ENCODE measurements around the gene DDX1.
"Not testable (repeated sequence)": the region's sequence is repeated elsewhere in the genome, so short reads cannot be mapped to it uniquely, and the experiment has no call there.

The DDX1 gene

GRCh38 chr2:15617778-15618448, 26.2 kb downstream of the DDX1 start:
- DNase-seq = no peak

GRCh38 chr2:15618449-15618855, 26.8 kb downstream of the DDX1 start:
- no peak for DNase-seq

- no peak for DNase-seq
Observed at GRCh38 chr2:15619076-15619475, 27.4 kb downstream of the DDX1 start.

- DNase-seq = no peak
Observed at GRCh38 chr2:15619510-15619909, 27.8 kb downstream of the DDX1 start.

DNA sequence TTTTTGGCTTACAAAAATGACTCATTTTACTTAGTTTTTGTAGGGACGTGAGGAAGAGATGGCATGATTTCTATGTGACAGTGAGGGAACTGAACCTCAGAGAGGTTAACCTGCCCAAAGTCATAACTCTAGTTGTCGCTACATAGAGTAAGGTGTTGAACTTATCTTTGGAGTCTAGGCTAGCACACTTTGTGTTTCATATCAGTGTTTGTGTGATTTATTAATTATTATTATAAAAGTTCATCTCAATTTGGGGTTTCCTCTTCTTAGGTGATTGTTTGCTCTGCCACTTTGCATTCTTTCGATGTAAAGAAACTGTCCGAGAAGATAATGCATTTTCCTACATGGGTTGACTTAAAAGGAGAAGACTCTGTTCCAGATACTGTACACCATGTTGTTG, 28.3 kb downstream of the DDX1 start:
- DNase-seq = no peak

DNA sequence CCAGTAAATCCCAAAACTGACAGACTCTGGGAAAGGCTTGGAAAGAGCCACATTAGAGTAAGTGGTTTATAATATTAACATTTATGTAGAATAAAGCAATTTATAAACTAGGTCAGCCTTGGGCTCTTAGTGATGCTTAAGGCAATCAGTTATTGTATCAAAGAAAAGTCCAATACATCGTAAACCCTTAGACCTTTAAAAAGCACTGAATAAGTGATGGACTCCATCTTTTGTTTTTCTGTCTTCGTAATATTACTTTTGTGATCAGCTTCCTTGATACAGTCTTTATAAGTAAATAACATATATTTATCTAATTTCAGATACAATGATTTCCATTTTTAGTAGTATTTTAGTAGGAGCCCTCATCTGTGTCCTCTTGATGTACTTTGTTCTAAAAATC, 28.7 kb downstream of the DDX1 start:
- no peak for DNase-seq

GRCh38 chr2:15620857-15621471, 29.3 kb downstream of the DDX1 start:
- DNase-seq = no peak

GRCh38 chr2:15621472-15621870, 29.8 kb downstream of the DDX1 start:
- DNase-seq = not testable (repeated sequence)

DNA sequence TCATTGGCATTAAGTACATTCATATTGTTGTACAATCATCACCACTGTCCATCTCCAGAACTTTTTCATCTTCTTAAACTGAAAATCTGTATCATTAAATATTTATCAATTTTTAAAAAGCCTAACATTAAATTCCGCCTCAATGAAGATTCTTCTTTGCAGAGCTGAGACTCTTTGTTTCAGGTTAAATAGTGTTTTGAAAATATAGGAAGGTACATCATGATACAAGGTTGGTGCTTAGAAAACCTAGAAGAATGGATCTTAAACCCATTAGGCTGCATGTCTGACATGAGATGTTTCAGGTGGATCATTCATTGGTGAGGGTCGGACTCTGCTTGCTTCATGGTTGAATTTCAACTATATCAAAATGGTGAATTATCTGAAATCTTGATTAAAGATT, 30.5 kb downstream of the DDX1 start:
- no peak for DNase-seq

- DNase-seq = no peak
Observed at GRCh38 chr2:15622614-15623480, 31.2 kb downstream of the DDX1 start.

- DNase-seq = no peak
Observed at GRCh38 chr2:15623481-15623796, 31.8 kb downstream of the DDX1 start.

GRCh38 chr2:15623898-15624541, 32.4 kb downstream of the DDX1 start:
- no peak for DNase-seq

GRCh38 chr2:15624903-15625302, 33.2 kb downstream of the DDX1 start:
- no peak for DNase-seq

GRCh38 chr2:15625344-15626036, 33.8 kb downstream of the DDX1 start:
- DNase-seq = no peak

DNA sequence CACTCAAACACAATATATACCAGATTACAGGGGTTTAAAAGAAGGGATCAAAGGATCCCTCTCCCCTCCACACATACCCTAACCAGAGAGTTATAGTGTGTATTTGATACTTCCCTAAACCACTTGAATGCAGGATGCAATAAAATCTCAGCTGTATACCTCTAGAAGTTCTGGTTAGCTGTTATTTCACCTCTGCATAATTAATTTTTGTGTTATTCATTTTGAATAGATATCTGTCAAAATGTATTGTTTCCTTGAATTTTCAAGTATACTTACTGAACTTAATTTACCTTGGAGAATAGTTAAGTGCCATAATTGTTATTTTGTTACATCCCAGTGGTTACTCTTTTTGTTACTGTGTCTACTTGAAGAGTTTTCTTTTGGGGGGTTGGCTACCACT, 34.5 kb downstream of the DDX1 start:
- no peak for DNase-seq

DNA sequence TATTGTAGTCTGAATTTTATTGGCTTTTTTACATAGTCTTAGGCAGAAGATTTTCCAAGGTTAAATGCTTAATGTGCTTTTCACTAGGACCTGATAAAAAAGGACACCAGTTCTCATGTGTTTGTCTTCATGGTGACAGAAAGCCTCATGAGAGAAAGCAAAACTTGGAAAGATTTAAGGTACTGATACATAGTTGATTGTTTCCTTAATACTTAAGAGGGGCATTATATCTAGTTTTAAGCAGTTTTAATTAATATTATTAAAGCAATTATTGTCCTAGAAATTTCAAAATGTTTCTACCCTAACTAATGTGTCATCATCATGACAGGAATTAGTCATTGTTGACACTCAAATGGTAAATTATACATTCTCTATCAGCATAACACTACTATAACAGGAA, 35.3 kb downstream of the DDX1 start:
- no peak for DNase-seq

GRCh38 chr2:15627817-15628684, 36.4 kb downstream of the DDX1 start:
- DNase-seq = no peak

DNA sequence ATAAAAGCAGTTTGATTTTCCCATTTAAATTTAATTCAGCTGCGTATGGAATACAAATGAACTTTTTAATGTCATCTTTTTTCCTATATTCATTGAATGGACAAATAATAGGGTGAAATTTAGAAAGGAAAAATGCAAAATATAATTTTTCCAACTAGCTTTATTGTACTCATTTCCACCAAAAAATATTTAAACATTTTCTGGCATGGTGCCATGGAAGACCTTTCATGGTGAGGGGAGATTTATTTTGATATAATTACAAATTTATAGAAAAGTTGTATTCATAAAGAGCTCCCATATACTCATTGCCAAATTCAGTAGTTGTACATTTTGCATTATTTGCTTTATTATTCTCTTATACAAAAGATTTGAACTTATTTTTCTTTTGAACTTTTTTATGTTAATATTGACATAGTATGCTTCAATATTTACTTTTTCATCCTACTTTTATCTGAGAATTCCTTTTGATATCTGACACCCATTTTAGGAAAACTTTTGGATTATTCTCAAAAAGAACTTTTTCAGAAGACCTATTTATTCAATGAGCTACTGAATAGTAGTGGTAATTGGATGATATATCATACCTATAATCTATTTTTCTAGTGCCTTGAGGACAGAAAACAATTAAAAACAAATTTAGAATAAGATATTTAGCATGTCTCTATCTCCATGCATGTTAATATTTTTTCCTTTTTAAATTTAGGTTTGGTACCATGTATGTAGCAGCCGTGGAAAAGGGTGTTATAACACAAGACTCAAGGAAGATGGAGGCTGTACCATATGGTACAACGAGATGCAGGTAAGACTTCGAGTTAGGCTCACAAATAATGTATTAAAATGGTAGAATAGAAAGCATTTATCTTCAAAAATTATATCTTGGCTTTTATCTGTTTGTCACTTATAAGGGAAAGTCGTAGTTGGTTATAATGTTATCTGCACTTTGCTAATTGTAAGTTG, 37.5 kb downstream of the DDX1 start:
- DNase-seq = no peak

DNA sequence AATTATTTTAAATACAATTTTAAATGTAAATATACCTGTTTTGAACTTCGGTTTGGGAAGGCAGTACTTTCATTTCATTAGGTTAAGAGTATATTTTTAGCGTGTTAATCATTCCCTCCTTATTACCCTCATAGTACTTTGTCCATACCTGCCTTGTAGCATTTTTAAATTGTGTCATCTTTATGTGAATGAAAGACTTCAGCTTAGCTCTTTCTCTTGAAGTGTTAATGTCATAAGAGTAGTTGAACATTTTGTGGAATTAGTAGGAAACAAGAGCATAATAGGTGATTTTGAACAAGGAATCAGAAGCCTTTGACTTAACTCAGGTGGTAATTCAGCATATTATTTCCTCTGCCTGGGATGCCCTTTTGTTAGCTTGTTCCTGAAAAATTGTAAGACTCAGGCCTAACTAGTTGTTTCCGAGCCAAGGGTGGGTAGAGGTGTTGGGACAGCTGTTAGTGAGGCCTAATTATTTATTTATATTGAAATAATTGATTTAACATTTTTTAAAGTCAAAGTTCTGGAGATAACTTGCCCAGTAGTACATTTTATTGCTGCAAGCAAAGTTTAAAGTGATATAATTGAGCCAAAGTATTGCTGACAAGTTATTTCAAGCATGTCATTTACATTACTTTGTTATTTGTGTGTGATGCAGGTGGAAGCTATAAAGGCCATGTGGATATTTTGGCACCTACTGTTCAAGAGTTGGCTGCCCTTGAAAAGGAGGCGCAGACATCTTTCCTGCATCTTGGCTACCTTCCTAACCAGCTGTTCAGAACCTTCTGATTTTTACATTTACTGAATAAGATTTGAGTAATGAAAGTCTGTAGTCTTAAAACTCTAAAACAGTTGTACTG, 38.7 kb downstream of the DDX1 start:
- no peak for DNase-seq
